CD4-positive, alpha-beta memory T cell (primary cell): Measurements from ENCODE around the gene DNMT3A. TPM values are rescaled to one million over a fixed set of nuclear protein-coding genes. Genes with fewer than 3 reads are reported as not detected.

Experiments used
- CTCF ChIA-PET: fragments of 350-600 bp; sonication (Branson Sonifier 250); formaldehyde crosslinking; loops from one replicate; lab custom pipeline; 2021; ENCODE audit warnings: inconsistent platforms; ENCODE audit not compliant: partially characterized antibody; lab: Charles Lee
- POLR2A ChIA-PET: fragments of 350-600 bp; sonication (Branson Sonifier 250); formaldehyde crosslinking; loops from one replicate; lab custom pipeline; 2021; ENCODE audit not compliant: partially characterized antibody; lab: Charles Lee
- DNase-seq, 5 donors: peaks; one replicate each; pipeline versions ENCODE4 v3.0.0 to v3.0.0-alpha.2; 2020 to 2022; ENCODE audit warnings: mixed read lengths in 1 of 5
- H3K27ac ChIP-seq: one replicate; pipeline ENCODE4 v1.7.0; 2013; ENCODE audit warnings: low read depth, low read length
- H3K27me3 ChIP-seq: 2 replicates; pipeline ENCODE4 v1.7.0; 2013; ENCODE audit warnings: mild to moderate bottlenecking, low read length, moderate library complexity; ENCODE audit not compliant: insufficient read depth
- H3K36me3 ChIP-seq: 2 replicates; pipeline ENCODE4 v1.7.0; 2013; ENCODE audit warnings: mild to moderate bottlenecking, low read length, moderate library complexity; ENCODE audit not compliant: insufficient read depth
- H3K4me1 ChIP-seq: 2 replicates; pipeline ENCODE4 v1.7.0; 2013; ENCODE audit warnings: mild to moderate bottlenecking, low read length, moderate library complexity; ENCODE audit not compliant: insufficient read depth
- H3K4me3 ChIP-seq, 2 donors: one replicate each; pipeline ENCODE4 v1.7.0; 2013; ENCODE audit warnings: low read length in 2 of 2, mild to moderate bottlenecking in 1 of 2
- H3K9me3 ChIP-seq, 2 donors: one replicate each; pipeline ENCODE4 v1.7.0; 2013; ENCODE audit warnings: low read length in 2 of 2, control low read depth in 1 of 2; ENCODE audit not compliant: control insufficient read depth in 1 of 2
- H3K27ac Mint-ChIP-seq, 7 donors: one replicate each; pipeline ENCODE4 v1.8.0; 2020 to 2021; ENCODE audit warnings: mixed read lengths in 7 of 7, mild to moderate bottlenecking in 6 of 7, inconsistent platforms in 3 of 7, moderate library complexity in 3 of 7
- H3K27me3 Mint-ChIP-seq, 2 donors: one replicate each; pipeline ENCODE4 v1.8.0; 2020 to 2021; ENCODE audit warnings: mixed read lengths in 2 of 2
- H3K36me3 Mint-ChIP-seq, 2 donors: one replicate each; pipeline ENCODE4 v1.8.0; 2020 to 2021; ENCODE audit warnings: mixed read lengths in 2 of 2, inconsistent platforms in 1 of 2, mild to moderate bottlenecking in 1 of 2
- H3K4me1 Mint-ChIP-seq, 4 donors: one replicate each; pipeline ENCODE4 v1.8.0; 2020 to 2021; ENCODE audit warnings: mixed read lengths in 4 of 4, mild to moderate bottlenecking in 1 of 4
- H3K4me3 Mint-ChIP-seq, 8 donors: one replicate each; pipeline ENCODE4 v1.8.0; 2020 to 2021; ENCODE audit warnings: mixed read lengths in 8 of 8, mild to moderate bottlenecking in 7 of 8, moderate library complexity in 6 of 8, inconsistent platforms in 3 of 8
- H3K9me3 Mint-ChIP-seq, 8 donors: one replicate each; pipeline ENCODE4 v1.8.0; 2020 to 2021; ENCODE audit warnings: mixed read lengths in 8 of 8, mild to moderate bottlenecking in 5 of 8, inconsistent platforms in 3 of 8, moderate library complexity in 1 of 8
- intact Hi-C: fragments of 100-400 bp; cut with micrococcal nuclease; formaldehyde crosslinking; loops from one replicate; pipeline ENCODE4 v1.15.1; 2023
- polyA plus RNA-seq, 2 donors: library from polyadenylated mRNA; unstranded; fragments of 300-500 nt; fragmentation: Illumina TruSeq; gene quantifications; one replicate each; pipeline ENCODE4 v1.2.3, GENCODE V29; 2021
- total RNA-seq, 2 experiments: library from RNA; stranded (reverse); gene quantifications; one replicate each; pipeline ENCODE4 v1.2.3, GENCODE V29; 2021

The DNMT3A gene
- total and polyA plus RNA-seq, 4 experiments from 2014 or later = 7.5 to 71.6 (median 38.4) TPM

GRCh38 chr2:25279091-25279651, 62.6 kb downstream of the DNMT3A start:
- Mint-ChIP-seq H3K36me3 (peaks cover 17 to 19% of the 10 kb centered on the region in 2 donors), H3K27ac (peak overlapping the region in 6 of 7 donors; percentile 41 to 95 (median 82)), H3K4me1 (peaks cover 28 to 69% (median 48%) of the 10 kb centered on the region in 4 donors), H3K9me3 (peaks cover 0 to 2% (median 0%) of the 10 kb centered on the region in 8 donors), H3K27me3 (no peaks in the 10 kb centered on the region), H3K4me3 (peak overlapping the region in 6 of 8 donors; percentile 21 to 68 (median 51))
- DNase-seq = peak in 1 of 5 donors; percentile 19
- Histone ChIP-seq H3K27me3 (no peaks in the 10 kb centered on the region), H3K4me3 (no peak overlapping the region), H3K27ac (no peak overlapping the region), H3K9me3 (no peaks in the 10 kb centered on the region), H3K36me3 (peaks cover 20% of the 10 kb centered on the region), H3K4me1 (peaks cover 60% of the 10 kb centered on the region)
- ChIA-PET POLR2A (interaction anchor here (0.5 to 4.6 kb wide), 9 partner anchors 8 to 191 kb away, joined by 3 to 49 read pairs (median 5); no protein-coding TSS in a partner anchor), CTCF (interaction anchor here (0.7 to 4.6 kb wide), 8 partner anchors 15 to 97 kb away, joined by 3 to 29 read pairs (median 9); no protein-coding TSS in a partner anchor)
- intact Hi-C loops = loop anchor here (5.0 to 10.0 kb wide), 2 partner anchors 114 to 598 kb away; partner anchors contain the start of genes ASXL2 and POMC

- Mint-ChIP-seq H3K4me3 (peak overlapping the region; percentile 67 to 81 (median 76)), H3K36me3 (peaks cover 14 to 26% of the 10 kb centered on the region in 2 donors), H3K9me3 (peaks cover 0 to 2% (median 0%) of the 10 kb centered on the region in 8 donors), H3K27ac (peak overlapping the region; percentile 93 to 99 (median 96)), H3K4me1 (peaks cover 37 to 78% (median 61%) of the 10 kb centered on the region in 4 donors), H3K27me3 (no peaks in the 10 kb centered on the region)
- DNase-seq = peak; percentile 69 to 79 (median 73)
- H3K27ac ChIP-seq = peak overlapping the region; percentile 89
- H3K4me3 ChIP-seq = peak overlapping the region; percentile 26 to 53
- intact Hi-C loops = loop anchor here (1.0 to 10.0 kb wide), 5 partner anchors 9 to 600 kb away; partner anchors contain the start of genes ASXL2, DNMT3A and POMC
- peaks cover 73% of the 10 kb centered on the region for H3K4me1 ChIP-seq
- CTCF ChIA-PET = interaction anchor here (0.9 to 4.6 kb wide), 22 partner anchors 9 to 99 kb away, joined by 3 to 40 read pairs (median 6); no protein-coding TSS in a partner anchor
- no peaks in the 10 kb centered on the region for H3K27me3 ChIP-seq
- H3K9me3 ChIP-seq = no peaks in the 10 kb centered on the region
- POLR2A ChIA-PET = interaction anchor here (0.6 to 4.6 kb wide), 33 partner anchors 9 to 916 kb away, joined by 3 to 100 read pairs (median 5); partner anchors contain the start of genes DNMT3A and ITSN2
- peaks cover 11% of the 10 kb centered on the region for H3K36me3 ChIP-seq
Observed at GRCh38 chr2:25276569-25277465, 64.9 kb downstream of the DNMT3A start.

- ChIA-PET POLR2A (interaction anchor here (1.1 to 4.6 kb wide), 12 partner anchors 10 to 303 kb away, joined by 4 to 100 read pairs (median 18); partner anchors contain the start of gene DNMT3A), CTCF (interaction anchor here (0.7 to 4.6 kb wide), 14 partner anchors 8 to 498 kb away, joined by 3 to 40 read pairs (median 8); no protein-coding TSS in a partner anchor)
- H3K4me3 ChIP-seq = no peak overlapping the region
- no peaks in the 10 kb centered on the region for H3K27me3 ChIP-seq
- DNase-seq = peak in 1 of 5 donors; percentile 34
- Mint-ChIP-seq H3K27me3 (no peaks in the 10 kb centered on the region), H3K27ac (peak overlapping the region; percentile 91 to 99 (median 96)), H3K36me3 (peaks cover 4 to 20% of the 10 kb centered on the region in 2 donors), H3K4me1 (peaks cover 39 to 78% (median 59%) of the 10 kb centered on the region in 4 donors), H3K4me3 (peak overlapping the region in 6 of 8 donors; percentile 21 to 76 (median 60)), H3K9me3 (peaks cover 0 to 2% (median 0%) of the 10 kb centered on the region in 8 donors)
- peak overlapping the region; percentile 89 for H3K27ac ChIP-seq
- no peaks in the 10 kb centered on the region for H3K36me3 ChIP-seq
- peaks cover 70% of the 10 kb centered on the region for H3K4me1 ChIP-seq
- intact Hi-C loops = loop anchor here (5.0 to 10.0 kb wide), 2 partner anchors 111 to 602 kb away; partner anchors contain the start of genes ASXL2 and POMC
- H3K9me3 ChIP-seq = no peaks in the 10 kb centered on the region
Observed at GRCh38 chr2:25275575-25275965, 66.2 kb downstream of the DNMT3A start.

GRCh38 chr2:25274868-25275574, 66.7 kb downstream of the DNMT3A start:
- Mint-ChIP-seq H3K27me3 (no peaks in the 10 kb centered on the region), H3K9me3 (peaks cover 0 to 2% (median 0%) of the 10 kb centered on the region in 8 donors), H3K4me3 (peak overlapping the region in 5 of 8 donors; percentile 21 to 86 (median 67)), H3K36me3 (peaks cover 6 to 22% of the 10 kb centered on the region in 2 donors), H3K4me1 (peaks cover 37 to 78% (median 57%) of the 10 kb centered on the region in 4 donors), H3K27ac (peak overlapping the region; percentile 93 to 99 (median 99))
- H3K27ac ChIP-seq = peak overlapping the region; percentile 89
- intact Hi-C loops = loop anchor here (5.0 to 10.0 kb wide), 4 partner anchors 63 to 602 kb away; partner anchors contain the start of genes ASXL2 and POMC
- ChIA-PET POLR2A (interaction anchor here (1.6 to 6.2 kb wide), 9 partner anchors 11 to 87 kb away, joined by 9 to 100 read pairs (median 39); no protein-coding TSS in a partner anchor), CTCF (interaction anchor here (0.7 to 4.6 kb wide), 7 partner anchors 11 to 497 kb away, joined by 3 to 38 read pairs (median 22); no protein-coding TSS in a partner anchor)
- H3K4me1 ChIP-seq = peaks cover 70% of the 10 kb centered on the region
- DNase-seq = peak in 4 of 5 donors; percentile 43 to 82 (median 56)
- H3K4me3 ChIP-seq = no peak overlapping the region
- H3K36me3 ChIP-seq = peaks cover 1% of the 10 kb centered on the region
- no peaks in the 10 kb centered on the region for H3K9me3 ChIP-seq
- no peaks in the 10 kb centered on the region for H3K27me3 ChIP-seq

- POLR2A ChIA-PET = interaction anchor here (1.1 to 6.2 kb wide), 24 partner anchors 8 to 481 kb away, joined by 3 to 89 read pairs (median 9); partner anchors contain the start of genes CENPO and PTRHD1
- Histone ChIP-seq H3K27ac (peak overlapping the region; percentile 89), H3K36me3 (peaks cover 10% of the 10 kb centered on the region), H3K4me3 (peak overlapping the region in 1 of 2 donors; percentile 13), H3K27me3 (no peaks in the 10 kb centered on the region), H3K9me3 (no peaks in the 10 kb centered on the region), H3K4me1 (peaks cover 64% of the 10 kb centered on the region)
- Mint-ChIP-seq H3K36me3 (peaks cover 16 to 26% of the 10 kb centered on the region in 2 donors), H3K27ac (peak overlapping the region; percentile 95 to 99 (median 99)), H3K27me3 (no peaks in the 10 kb centered on the region), H3K9me3 (peaks cover 0 to 2% (median 0%) of the 10 kb centered on the region in 8 donors), H3K4me3 (peak overlapping the region; percentile 50 to 86 (median 78)), H3K4me1 (peaks cover 39 to 79% (median 56%) of the 10 kb centered on the region in 4 donors)
- CTCF ChIA-PET = interaction anchor here (0.8 to 3.2 kb wide), 20 partner anchors 12 to 390 kb away, joined by 3 to 16 read pairs (median 5); no protein-coding TSS in a partner anchor
- peak in 1 of 5 donors; percentile 37 for DNase-seq
- intact Hi-C loops = loop anchor here (1.0 to 10.0 kb wide), 6 partner anchors 12 to 109 kb away; partner anchors contain the start of gene POMC
Observed at GRCh38 chr2:25273985-25274535, 67.7 kb downstream of the DNMT3A start.
